ENCODE measurements around the gene BTN1A1. TPM values are rescaled to one million over a fixed set of nuclear protein-coding genes. Genes with fewer than 3 reads are reported as not detected.

Gene BTN1A1
- total and polyA plus RNA-seq, 10 of the 15 experiments (the other 5 are each of a cell fraction or from before 2014, with no cell fraction given) = 0.05 to 2.2 (median 0.87) TPM

- peak; percentile 64 for TF ChIP-seq IKZF1 (conservative IDR thresholded peaks at IDR 0.05)
- TF ChIP-seq RAD51 (IDR thresholded peaks at IDR 0.05) = no peak
- no peak for TF ChIP-seq FOS (IDR thresholded peaks at IDR 0.05; ENCODE audit: borderline replicate concordance, extremely low read depth, insufficient read length)
- no peak; a peak in 1 of 4 replicates for TF ChIP-seq BHLHE40 (IDR thresholded peaks at IDR 0.05; ENCODE audit: borderline replicate concordance in 1 of 2, low read depth in 2 of 2, low read length in 1 of 2)
- TF ChIP-seq DPF2 (IDR thresholded peaks at IDR 0.05) = no peak; the same call in 1 of the 2 replicates
- peak; percentile 96 for TF ChIP-seq TARDBP (IDR thresholded peaks at IDR 0.05; ENCODE audit: borderline replicate concordance)
- 0 out of 2 replicates have a peak, but pooled peaks have one; percentile 35 for TF ChIP-seq LARP7 (IDR thresholded peaks at IDR 0.05)
- peak; percentile 66 for TF ChIP-seq YY1 (IDR thresholded peaks at IDR 0.05; ENCODE audit: low read depth, low read length)
- TF ChIP-seq NRF1 (conservative IDR thresholded peaks at IDR 0.05; ENCODE audit: low read depth, low read length) = no peak
- peak; percentile 58; the same call in 1 of the 2 replicates for TF ChIP-seq ZNF217 (IDR thresholded peaks at IDR 0.05)
- TF ChIP-seq SUPT20H (IDR thresholded peaks at IDR 0.05; ENCODE audit: borderline replicate concordance, control insufficient read depth, low read depth, low read length) = no peak
- TF ChIP-seq ZNF384 (IDR thresholded peaks at IDR 0.05; ENCODE audit: borderline replicate concordance, low read depth, low read length) = no peak
- TF ChIP-seq NR2F1 (conservative IDR thresholded peaks at IDR 0.05) = peak; percentile 61
- no peak for TF ChIP-seq CREM (IDR thresholded peaks at IDR 0.05; ENCODE audit: low read depth)
- TF ChIP-seq ZBTB4 (CRISPR knock-in tag; IDR thresholded peaks at IDR 0.05) = no peak
- peak; percentile 69; the same call in 1 of the 2 replicates for TF ChIP-seq RB1 (IDR thresholded peaks at IDR 0.05; ENCODE audit: borderline replicate concordance)
- TF ChIP-seq JUND (IDR thresholded peaks at IDR 0.05; ENCODE audit: low read depth, low read length) = no peak
- TF ChIP-seq CHD4 (IDR thresholded peaks at IDR 0.05) = no peak
- no peak for TF ChIP-seq NR2C2 (IDR thresholded peaks at IDR 0.05; ENCODE audit: borderline replicate concordance, control insufficient read depth, insufficient read length, low read depth)
- peak; percentile 84 for TF ChIP-seq FOXK2 (IDR thresholded peaks at IDR 0.05)
- peak; percentile 29; the same call in 1 of the 2 replicates for TF ChIP-seq EED (IDR thresholded peaks at IDR 0.05; ENCODE audit: low read depth)
- no peak for TF ChIP-seq HDAC6 (IDR thresholded peaks at IDR 0.05; ENCODE audit: unreplicated experiment)
- TF ChIP-seq TBL1XR1 (IDR thresholded peaks at IDR 0.05; ENCODE audit: low read depth, low read length) = peak; percentile 92
- TF ChIP-seq SKIL (IDR thresholded peaks at IDR 0.05; ENCODE audit: low read depth, poor library complexity, severe bottlenecking) = peak; percentile 94
- peak; percentile 86 for TF ChIP-seq KLF5 (IDR thresholded peaks at IDR 0.05; ENCODE audit: partially characterized antibody)
- TF ChIP-seq SMAD5 (IDR thresholded peaks at IDR 0.05; ENCODE audit: low read depth) = no peak
Observed at GRCh38 chr6:26532699-26533531, 32.8 kb downstream of the BTN1A1 start (continued).

Data from GM12878 (cell line).